HL-60/S4 treated with phorbol 12-myristate 13-acetate at 8.2 ng/mL for 4 days and 3 days (cell line): ENCODE results near the gene SPANXA1.
"Not testable (repeated sequence)": the region's sequence is repeated elsewhere in the genome, so short reads cannot be mapped to it uniquely, and the experiment has no call there.

Experiments used
- in situ Hi-C: fragments of 300-500 bp; cut with MboI; formaldehyde crosslinking; loops from 2 replicates; pipeline ENCODE4 v1.15.0; 2022; ENCODE audit warnings: low sequenced_read_pairs

SPANXA1 gene, protein sequence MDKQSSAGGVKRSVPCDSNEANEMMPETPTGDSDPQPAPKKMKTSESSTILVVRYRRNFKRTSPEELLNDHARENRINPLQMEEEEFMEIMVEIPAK

DNA sequence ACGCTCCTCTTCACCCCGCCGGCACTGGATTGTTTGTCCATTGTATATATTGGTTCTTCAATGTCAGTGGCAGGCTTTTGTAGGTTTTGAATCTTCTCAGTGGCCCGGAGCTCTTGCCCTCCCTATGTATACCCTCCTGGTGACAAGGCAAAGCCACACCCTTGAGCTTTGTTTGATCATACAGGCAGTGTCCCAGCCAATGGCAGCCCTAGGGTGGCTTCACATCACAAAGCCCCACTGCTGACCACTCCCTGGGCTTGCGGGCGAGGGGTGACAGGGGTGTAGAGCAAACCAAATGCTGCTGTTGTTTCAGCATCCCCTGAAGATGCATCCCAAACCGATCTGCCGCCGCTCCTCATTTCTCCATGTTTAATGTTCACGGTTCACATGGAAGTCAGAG lies at the start of gene SPANXA1:
Gene SPANXA1 (minus strand): TSS at position 101 of the 400 bp plus-strand sequence. CDS start 60 bp downstream, at position 41.
- in situ Hi-C loops, result not testable (repeated sequence)

DNA sequence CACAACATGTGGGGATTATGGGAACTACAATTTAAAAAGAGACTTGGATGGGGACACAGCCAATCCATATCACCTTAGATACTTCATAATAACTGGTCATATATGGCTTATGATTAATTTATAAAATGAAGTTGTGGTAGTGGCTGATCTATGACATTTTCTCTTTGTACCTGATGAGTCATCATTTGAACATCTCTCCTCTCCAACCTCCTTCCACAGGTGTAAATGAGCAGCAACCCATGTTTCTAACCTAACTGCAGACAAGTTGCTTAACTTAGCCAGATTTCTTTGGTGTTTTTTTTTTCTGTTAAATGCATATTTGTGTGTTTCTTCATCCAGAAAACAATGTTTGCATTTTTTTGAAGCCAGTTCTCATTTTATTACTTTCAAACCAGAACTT lies 47.6 kb upstream of the SPANXA1 start:
- in situ Hi-C loops, result no loop called here

DNA sequence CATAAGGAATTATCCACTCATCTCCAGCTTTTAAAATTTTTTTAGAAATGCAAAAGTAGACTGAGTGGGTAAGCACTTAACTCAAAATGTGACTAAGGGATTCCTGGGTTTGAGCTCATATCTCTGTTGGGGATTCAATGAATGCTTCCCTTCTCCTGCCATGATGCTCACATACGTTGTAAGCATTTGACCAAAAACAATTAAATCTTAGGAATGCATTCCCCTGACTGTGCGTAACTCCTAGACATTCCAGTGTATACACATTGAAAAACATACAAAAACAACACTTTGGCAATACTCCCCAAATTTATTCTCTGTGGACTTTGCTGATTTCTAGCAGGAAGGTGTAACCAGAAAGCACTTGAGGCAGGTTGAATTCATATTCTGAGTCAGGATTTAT lies 34.8 kb upstream of the SPANXA1 start:
- in situ Hi-C loops, result no loop called here

DNA sequence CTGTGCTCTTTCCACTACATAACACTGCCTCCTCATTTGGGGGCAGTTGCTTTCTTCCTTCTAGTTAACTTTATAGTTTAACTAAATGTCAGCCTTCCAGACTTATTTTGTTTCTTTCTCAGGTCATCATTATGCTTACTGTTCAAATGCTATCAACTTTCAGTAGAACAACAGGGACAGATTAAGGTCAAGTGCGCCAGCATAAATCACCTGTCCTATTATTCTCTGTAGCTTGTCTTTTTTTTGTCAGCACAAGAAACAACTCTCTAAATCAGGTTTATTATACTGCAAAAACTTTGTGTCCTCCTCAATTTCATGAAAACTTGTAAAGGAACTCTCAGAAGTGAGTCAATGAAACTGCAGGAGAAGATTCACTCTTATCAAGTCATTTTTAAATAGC lies 24.6 kb upstream of the SPANXA1 start:
- in situ Hi-C loops, result no loop called here

DNA sequence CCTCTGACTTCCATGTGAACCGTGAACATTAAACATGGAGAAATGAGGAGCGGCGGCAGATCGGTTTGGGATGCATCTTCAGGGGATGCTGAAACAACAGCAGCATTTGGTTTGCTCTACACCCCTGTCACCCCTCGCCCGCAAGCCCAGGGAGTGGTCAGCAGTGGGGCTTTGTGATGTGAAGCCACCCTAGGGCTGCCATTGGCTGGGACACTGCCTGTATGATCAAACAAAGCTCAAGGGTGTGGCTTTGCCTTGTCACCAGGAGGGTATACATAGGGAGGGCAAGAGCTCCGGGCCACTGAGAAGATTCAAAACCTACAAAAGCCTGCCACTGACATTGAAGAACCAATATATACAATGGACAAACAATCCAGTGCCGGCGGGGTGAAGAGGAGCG lies 4.9 kb upstream of the SPANXA1 start, which contains the start of gene SPANXA2:
Gene SPANXA2 (plus strand): TSS at position 301 of the 400 bp plus-strand sequence. CDS start 60 bp downstream, at position 361.
- in situ Hi-C loops, result not testable (repeated sequence)

DNA sequence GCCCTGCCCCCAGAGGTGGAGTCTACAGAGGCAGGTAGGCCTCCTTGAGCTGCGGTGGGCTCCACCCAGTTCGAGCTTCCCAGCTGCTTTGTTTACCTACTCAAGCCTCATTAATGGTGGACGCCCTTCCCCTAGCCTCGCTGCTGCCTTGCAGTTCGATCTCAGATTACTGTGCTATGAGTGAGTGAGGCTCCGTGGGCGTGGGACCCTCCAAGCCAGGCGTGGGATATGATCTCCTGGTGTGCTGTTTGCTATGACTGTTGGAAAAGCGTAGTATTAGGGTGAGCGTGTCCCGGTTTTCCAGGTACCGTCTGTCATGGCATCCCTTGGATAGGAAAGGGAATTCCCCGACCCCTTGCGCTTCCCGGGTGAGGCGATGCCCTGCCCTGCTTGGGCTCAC lies 42.0 kb downstream of the SPANXA1 start:
- in situ Hi-C loops, result not testable (repeated sequence)
